Natural killer cell (primary cell): ENCODE measurements around the gene HSPH1. TPM values are rescaled to one million over a fixed set of nuclear protein-coding genes. Genes with fewer than 3 reads are reported as not detected.

Experiments used
- ATAC-seq, 3 donors: fragments of 150-1000 bp in 2 of 3; fragments of 200-7000 bp in 1 of 3; cut with Tn5 transposase; 1 replicate in 1 of 3; 2 replicates in 2 of 3; pipeline ENCODE4 v1.10.0; 2021; ENCODE audit warnings: mild to moderate bottlenecking in 2 of 3, moderate library complexity in 2 of 3
- DNase-seq, 2 donors: peaks; one replicate each; pipeline versions ENCODE4 v3.0.0 to v3.0.0-alpha.2; 2013 to 2021; ENCODE audit warnings: mixed read lengths in 1 of 2
- H3K27ac ChIP-seq: one replicate; pipeline ENCODE4 v1.5.1; 2013; ENCODE audit warnings: mild to moderate bottlenecking, low read length
- H3K27me3 ChIP-seq: one replicate; pipeline ENCODE4 v1.6.1; 2013; ENCODE audit warnings: low read length; ENCODE audit not compliant: control insufficient read depth, insufficient read depth
- H3K36me3 ChIP-seq: one replicate; pipeline ENCODE4 v1.6.1; 2013; ENCODE audit warnings: low read length; ENCODE audit not compliant: control insufficient read depth, insufficient read depth
- H3K4me1 ChIP-seq: one replicate; pipeline ENCODE4 v1.6.1; 2013; ENCODE audit warnings: low read length; ENCODE audit not compliant: control insufficient read depth, insufficient read depth
- H3K4me3 ChIP-seq: one replicate; pipeline ENCODE4 v1.5.1; 2013; ENCODE audit warnings: low read length
- H3K9me3 ChIP-seq: one replicate; pipeline ENCODE4 v1.6.1; 2013; ENCODE audit warnings: low read length; ENCODE audit not compliant: control insufficient read depth, insufficient read depth
- H3K27ac Mint-ChIP-seq, 2 donors: one replicate each; pipeline ENCODE4 v1.8.0; 2022; ENCODE audit warnings: mild to moderate bottlenecking in 2 of 2, mixed read lengths in 2 of 2, moderate library complexity in 1 of 2
- H3K27me3 Mint-ChIP-seq, 2 donors: one replicate each; pipeline ENCODE4 v1.8.0; 2022; ENCODE audit warnings: low read depth in 2 of 2, mixed read lengths in 2 of 2
- H3K36me3 Mint-ChIP-seq: one replicate; pipeline ENCODE4 v1.8.0; 2022; ENCODE audit warnings: mixed read lengths
- H3K4me1 Mint-ChIP-seq, 2 donors: one replicate each; pipeline ENCODE4 v1.8.0; 2022; ENCODE audit warnings: mixed read lengths in 2 of 2
- H3K4me3 Mint-ChIP-seq: one replicate; pipeline ENCODE4 v1.8.0; 2022; ENCODE audit warnings: mild to moderate bottlenecking, moderate library complexity, mixed read lengths
- H3K9me3 Mint-ChIP-seq, 2 donors: one replicate each; pipeline ENCODE4 v1.8.0; 2022; ENCODE audit warnings: mixed read lengths in 2 of 2
- WGBS: methylation state at CpG from one replicate; pipeline ENCODE4 v1.1.7; 2013; ENCODE audit warnings: missing lambda C conversion rate; ENCODE audit not compliant: insufficient coverage; 5-methylcytosine and 5-hydroxymethylcytosine counted together
- intact Hi-C: fragments of 100-400 bp; cut with micrococcal nuclease; formaldehyde crosslinking; loops from one replicate; pipeline ENCODE4 v1.14.2; 2022
- total RNA-seq, 4 donors: library from RNA; stranded (reverse); fragments of 120-200 nt in 1 of 4; gene quantifications; one replicate each; pipeline versions ENCODE4 v1.2.3 to v1.2.4, GENCODE V29; 2013 to 2022
- TF ChIP-seq, protein P1 (sequence below): fragments of 200-600 bp; IDR thresholded peaks from one replicate; pipeline ENCODE4 v1.8.0; 2022; ENCODE audit warnings: antibody characterized with exemption

HSPH1 gene
- total RNA-seq, 3 donors from 2014 or later (not counting 1 experiment from before 2014, with no cell fraction given), result 51.2 to 81.6 (median 75.4) TPM

DNA sequence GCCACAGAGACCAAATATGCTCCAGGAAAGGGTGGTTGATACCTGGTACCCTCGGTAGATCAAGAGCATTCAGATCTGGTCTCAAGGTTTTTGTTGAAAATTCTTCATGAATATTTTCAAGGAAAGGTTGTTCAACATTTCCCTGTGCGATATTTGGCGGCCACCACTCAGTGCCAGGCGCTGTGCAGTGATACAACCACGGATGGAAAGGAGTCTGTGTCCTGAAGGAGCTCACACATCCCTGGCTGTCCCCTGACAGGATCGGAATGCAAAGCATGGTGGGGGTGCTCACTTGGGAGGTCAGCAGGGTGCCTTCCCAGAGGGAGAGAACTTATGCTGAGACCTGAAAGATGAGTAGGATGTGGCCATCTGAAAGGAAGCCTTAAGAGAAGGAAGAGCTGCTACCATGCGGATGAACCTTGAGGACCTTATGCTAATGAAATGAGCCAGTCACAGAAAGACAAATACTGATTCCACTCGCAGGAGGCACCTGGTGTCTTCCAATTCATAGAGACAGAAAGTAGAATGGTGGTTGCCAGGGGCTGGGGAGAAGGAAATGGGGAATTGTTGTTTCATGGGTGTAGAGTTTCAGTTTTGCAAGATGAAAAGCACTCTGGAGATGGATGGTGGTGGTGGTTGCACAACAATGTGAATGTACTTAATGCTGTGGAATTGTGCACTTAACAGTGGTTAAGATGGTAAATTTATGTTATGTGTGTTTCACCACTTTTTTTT, 41.6 kb downstream of the HSPH1 start:
- Mint-ChIP-seq H3K4me3 (no peak overlapping the region), H3K27me3 (peaks cover 41 to 56% of the 10 kb centered on the region in 2 donors), H3K36me3 (no peaks in the 10 kb centered on the region), H3K4me1 (no peaks in the 10 kb centered on the region), H3K9me3 (no peaks in the 10 kb centered on the region), H3K27ac (no peak overlapping the region)
- Histone ChIP-seq H3K4me1 (no peaks in the 10 kb centered on the region), H3K36me3 (no peaks in the 10 kb centered on the region), H3K9me3 (no peaks in the 10 kb centered on the region), H3K4me3 (no peak overlapping the region), H3K27ac (no peak overlapping the region), H3K27me3 (no peaks in the 10 kb centered on the region)
- ATAC-seq (no peak), DNase-seq (no peak)
- intact Hi-C loops, result no loop called here
- WGBS, result 86% methylated on average over 8 of the region's 8 CpGs
- TF ChIP-seq, protein P1, sequence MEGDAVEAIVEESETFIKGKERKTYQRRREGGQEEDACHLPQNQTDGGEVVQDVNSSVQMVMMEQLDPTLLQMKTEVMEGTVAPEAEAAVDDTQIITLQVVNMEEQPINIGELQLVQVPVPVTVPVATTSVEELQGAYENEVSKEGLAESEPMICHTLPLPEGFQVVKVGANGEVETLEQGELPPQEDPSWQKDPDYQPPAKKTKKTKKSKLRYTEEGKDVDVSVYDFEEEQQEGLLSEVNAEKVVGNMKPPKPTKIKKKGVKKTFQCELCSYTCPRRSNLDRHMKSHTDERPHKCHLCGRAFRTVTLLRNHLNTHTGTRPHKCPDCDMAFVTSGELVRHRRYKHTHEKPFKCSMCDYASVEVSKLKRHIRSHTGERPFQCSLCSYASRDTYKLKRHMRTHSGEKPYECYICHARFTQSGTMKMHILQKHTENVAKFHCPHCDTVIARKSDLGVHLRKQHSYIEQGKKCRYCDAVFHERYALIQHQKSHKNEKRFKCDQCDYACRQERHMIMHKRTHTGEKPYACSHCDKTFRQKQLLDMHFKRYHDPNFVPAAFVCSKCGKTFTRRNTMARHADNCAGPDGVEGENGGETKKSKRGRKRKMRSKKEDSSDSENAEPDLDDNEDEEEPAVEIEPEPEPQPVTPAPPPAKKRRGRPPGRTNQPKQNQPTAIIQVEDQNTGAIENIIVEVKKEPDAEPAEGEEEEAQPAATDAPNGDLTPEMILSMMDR, result no peak

DNA sequence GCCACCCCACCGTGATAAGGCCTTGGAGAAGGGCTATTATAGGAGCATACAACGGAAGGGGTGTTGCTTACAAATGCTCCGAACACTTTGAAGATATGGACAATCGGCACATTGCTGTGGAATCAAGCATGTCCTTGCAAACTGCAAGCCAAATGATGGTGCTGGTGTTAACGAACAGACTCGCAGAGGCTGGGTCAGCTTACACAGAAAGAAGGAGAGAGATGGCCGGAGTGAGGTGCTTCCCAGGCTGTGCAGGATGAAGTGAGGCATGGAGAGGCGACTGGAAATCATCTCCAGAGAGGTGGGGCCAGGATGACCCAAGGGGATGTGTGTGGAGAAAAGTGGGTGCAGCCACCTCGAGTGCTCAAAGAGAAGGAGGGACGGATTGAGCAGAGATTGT, 42.2 kb downstream of the HSPH1 start:
- 80% methylated on average over 10 of the region's 10 CpGs for WGBS
- H3K9me3 Mint-ChIP-seq, result no peaks in the 10 kb centered on the region

DNA sequence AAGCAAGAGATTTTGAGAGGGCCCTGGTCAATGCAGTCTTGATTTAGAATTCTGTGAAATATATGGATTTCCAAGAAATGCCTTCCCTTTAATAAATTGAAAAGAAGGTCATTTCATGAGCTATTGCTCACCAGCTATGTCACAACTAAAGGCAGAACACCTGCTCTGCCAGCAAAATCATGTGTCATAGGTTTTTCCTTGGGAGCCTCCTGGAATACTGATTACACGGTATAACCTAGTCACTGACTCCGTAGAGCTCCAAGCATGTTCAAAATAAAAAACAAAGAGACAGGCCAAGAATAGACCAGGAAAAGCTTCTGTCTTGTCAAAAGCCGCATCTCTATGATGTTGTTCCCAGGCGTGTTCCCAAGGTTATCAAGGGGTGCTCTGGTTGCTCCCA, 45.5 kb downstream of the HSPH1 start:
- H3K36me3 Mint-ChIP-seq, result no peaks in the 10 kb centered on the region
- ATAC-seq (no peak), DNase-seq (no peak)
- H3K27ac Mint-ChIP-seq, result no peak overlapping the region
- H3K4me1 Mint-ChIP-seq, result no peaks in the 10 kb centered on the region
- H3K27ac ChIP-seq, result no peak overlapping the region
- 91% methylated on average over 4 of the region's 4 CpGs for WGBS
- H3K27me3 Mint-ChIP-seq, result peaks cover 39 to 51% of the 10 kb centered on the region in 2 donors
- no peaks in the 10 kb centered on the region for H3K9me3 ChIP-seq
- no peaks in the 10 kb centered on the region for H3K9me3 Mint-ChIP-seq
- TF ChIP-seq, protein P1, result no peak
- intact Hi-C loops, result no loop called here
- H3K4me3 Mint-ChIP-seq, result no peak overlapping the region
- no peak overlapping the region for H3K4me3 ChIP-seq
- no peaks in the 10 kb centered on the region for H3K27me3 ChIP-seq
- no peaks in the 10 kb centered on the region for H3K4me1 ChIP-seq
- no peaks in the 10 kb centered on the region for H3K36me3 ChIP-seq

More for the DNA sequence above, 42.2 kb downstream of the HSPH1 start:
- no peaks in the 10 kb centered on the region for H3K4me1 ChIP-seq
- intact Hi-C loops, result no loop called here
- ATAC-seq, result no peak
- H3K4me3 ChIP-seq, result no peak overlapping the region
- no peak overlapping the region for H3K27ac ChIP-seq
- Mint-ChIP-seq H3K4me1 (no peaks in the 10 kb centered on the region), H3K4me3 (no peak overlapping the region), H3K27ac (no peak overlapping the region), H3K27me3 (peaks cover 40 to 50% of the 10 kb centered on the region in 2 donors), H3K36me3 (no peaks in the 10 kb centered on the region)
- H3K27me3 ChIP-seq, result no peaks in the 10 kb centered on the region
- DNase-seq, result no peak
- TF ChIP-seq, protein P1, result no peak
- no peaks in the 10 kb centered on the region for H3K9me3 ChIP-seq
- H3K36me3 ChIP-seq, result no peaks in the 10 kb centered on the region

DNA sequence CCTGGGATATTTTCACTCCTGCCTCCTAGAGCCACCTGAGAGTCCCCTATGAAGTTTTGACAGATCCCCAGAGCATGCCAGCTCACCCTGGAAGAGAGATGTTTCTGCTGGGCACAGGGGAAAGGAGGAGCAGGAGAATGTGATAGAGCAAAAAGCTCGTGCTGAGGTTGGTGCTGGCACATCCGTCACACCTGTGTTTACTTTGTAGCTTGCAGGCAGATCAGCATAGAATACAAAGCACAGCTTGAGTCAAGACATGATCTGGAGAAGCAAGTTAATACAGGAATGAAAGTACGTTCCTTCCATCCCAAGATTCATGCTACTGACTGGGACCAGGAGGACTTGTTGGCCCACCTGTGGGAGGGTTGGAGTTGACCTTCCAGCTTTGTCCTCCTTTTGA, 46.1 kb downstream of the HSPH1 start:
- no peaks in the 10 kb centered on the region for H3K36me3 ChIP-seq
- 76% methylated on average over 3 of the region's 3 CpGs for WGBS
- TF ChIP-seq, protein P1, result no peak
- Mint-ChIP-seq H3K9me3 (no peaks in the 10 kb centered on the region), H3K27ac (no peak overlapping the region), H3K36me3 (no peaks in the 10 kb centered on the region), H3K4me1 (no peaks in the 10 kb centered on the region), H3K4me3 (no peak overlapping the region), H3K27me3 (peaks cover 35 to 49% of the 10 kb centered on the region in 2 donors)
- intact Hi-C loops, result no loop called here
- ATAC-seq, result no peak
- H3K9me3 ChIP-seq, result no peaks in the 10 kb centered on the region
- no peaks in the 10 kb centered on the region for H3K27me3 ChIP-seq
- no peaks in the 10 kb centered on the region for H3K4me1 ChIP-seq
- no peak overlapping the region for H3K4me3 ChIP-seq
- H3K27ac ChIP-seq, result no peak overlapping the region
- DNase-seq, result no peak
